ENCODE data around the gene WDR82.

The WDR82 gene

DNA sequence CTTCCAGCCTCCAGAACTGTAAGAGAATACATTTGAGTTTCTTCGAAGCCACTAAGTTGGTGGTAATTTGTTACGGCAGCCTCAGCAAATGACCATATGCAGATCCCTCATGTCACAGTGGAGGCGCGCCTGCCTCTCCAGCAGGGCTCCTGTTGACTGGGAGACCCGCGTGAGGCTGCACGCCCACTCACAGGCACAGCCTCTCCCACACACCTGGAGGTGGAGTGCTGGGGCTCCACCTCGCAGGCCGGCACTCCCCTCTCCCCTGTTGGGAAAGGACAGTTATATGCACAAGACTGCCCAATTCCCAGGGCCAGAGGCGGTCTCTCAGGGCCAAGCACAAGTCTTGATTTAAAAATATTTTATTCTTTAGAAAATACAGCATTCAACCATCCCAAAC, 50.2 kb downstream of the WDR82 start:
- Histone ChIP-seq H3K27me3 (ENCODE audit: low read depth, low read length) (no peaks in the 10 kb centered on the region), H3K9me3 (ENCODE audit: insufficient read depth, low read length) (no peaks in the 10 kb centered on the region), H3K4me1 (ENCODE audit: low read length) (peaks cover 25% of the 10 kb centered on the region), H3K4me3 (ENCODE audit: low read length) (no peak overlapping the region), H4K20me1 (ENCODE audit: insufficient read depth, low read length) (peaks cover 6% of the 10 kb centered on the region; the same call in 1 of the 2 replicates), H3K36me3 (replicated peaks; ENCODE audit: low read depth, low read length) (peaks cover 12% of the 10 kb centered on the region), H3K79me2 (ENCODE audit: low read length) (peaks cover 21% of the 10 kb centered on the region), H3K27ac (ENCODE audit: low read length) (no peak overlapping the region), H3K4me2 (ENCODE audit: low read length) (no peak overlapping the region), H2AFZ (ENCODE audit: low read depth, low read length) (no peak overlapping the region), H3K9ac (ENCODE audit: low read length) (no peak overlapping the region)
- TF ChIP-seq EZH2phosphoT487 (IDR thresholded peaks at IDR 0.05; ENCODE audit: low read depth), result no peak
- TF ChIP-seq, protein P1, sequence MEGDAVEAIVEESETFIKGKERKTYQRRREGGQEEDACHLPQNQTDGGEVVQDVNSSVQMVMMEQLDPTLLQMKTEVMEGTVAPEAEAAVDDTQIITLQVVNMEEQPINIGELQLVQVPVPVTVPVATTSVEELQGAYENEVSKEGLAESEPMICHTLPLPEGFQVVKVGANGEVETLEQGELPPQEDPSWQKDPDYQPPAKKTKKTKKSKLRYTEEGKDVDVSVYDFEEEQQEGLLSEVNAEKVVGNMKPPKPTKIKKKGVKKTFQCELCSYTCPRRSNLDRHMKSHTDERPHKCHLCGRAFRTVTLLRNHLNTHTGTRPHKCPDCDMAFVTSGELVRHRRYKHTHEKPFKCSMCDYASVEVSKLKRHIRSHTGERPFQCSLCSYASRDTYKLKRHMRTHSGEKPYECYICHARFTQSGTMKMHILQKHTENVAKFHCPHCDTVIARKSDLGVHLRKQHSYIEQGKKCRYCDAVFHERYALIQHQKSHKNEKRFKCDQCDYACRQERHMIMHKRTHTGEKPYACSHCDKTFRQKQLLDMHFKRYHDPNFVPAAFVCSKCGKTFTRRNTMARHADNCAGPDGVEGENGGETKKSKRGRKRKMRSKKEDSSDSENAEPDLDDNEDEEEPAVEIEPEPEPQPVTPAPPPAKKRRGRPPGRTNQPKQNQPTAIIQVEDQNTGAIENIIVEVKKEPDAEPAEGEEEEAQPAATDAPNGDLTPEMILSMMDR (IDR thresholded peaks at IDR 0.05; ENCODE audit: low read depth, low read length), result no peak

DNA sequence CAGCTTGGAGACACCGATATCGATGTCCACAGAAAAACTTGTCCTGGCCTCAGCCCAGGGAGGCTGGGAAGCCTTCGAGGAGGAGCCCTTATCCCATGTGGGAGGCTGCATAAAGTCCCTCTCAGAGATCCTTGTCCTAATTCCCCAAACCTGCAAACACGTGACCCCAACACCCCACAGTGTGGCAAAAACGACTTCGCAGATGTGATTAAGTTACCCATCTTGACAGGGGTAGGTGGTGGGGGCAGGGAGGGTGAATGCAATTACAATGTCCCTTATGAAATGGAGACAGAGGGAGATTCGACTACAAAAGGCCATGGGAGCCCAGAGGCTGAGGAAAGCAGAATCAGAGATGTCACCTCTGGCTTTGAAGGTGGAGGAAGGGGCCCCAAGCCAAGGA, 50.7 kb downstream of the WDR82 start:
- no peak overlapping the region for H3K4me2 ChIP-seq (ENCODE audit: low read length)
- peaks cover 17% of the 10 kb centered on the region for H3K36me3 ChIP-seq (replicated peaks; ENCODE audit: low read depth, low read length)
- no peak overlapping the region for H3K4me3 ChIP-seq (ENCODE audit: low read length)
- H3K9ac ChIP-seq (ENCODE audit: low read length), result no peak overlapping the region
- no peak overlapping the region for H2AFZ ChIP-seq (ENCODE audit: low read depth, low read length)
- H4K20me1 ChIP-seq (ENCODE audit: insufficient read depth, low read length), result peaks cover 6% of the 10 kb centered on the region; the same call in 1 of the 2 replicates
- no peak overlapping the region for H3K27ac ChIP-seq (ENCODE audit: low read length)
- H3K4me1 ChIP-seq (ENCODE audit: low read length), result peaks cover 25% of the 10 kb centered on the region
- H3K9me3 ChIP-seq (ENCODE audit: insufficient read depth, low read length), result no peaks in the 10 kb centered on the region
- TF ChIP-seq EZH2phosphoT487 (IDR thresholded peaks at IDR 0.05; ENCODE audit: low read depth), result no peak
- TF ChIP-seq, protein P1 (IDR thresholded peaks at IDR 0.05; ENCODE audit: low read depth, low read length), result no peak
- no peaks in the 10 kb centered on the region for H3K27me3 ChIP-seq (ENCODE audit: low read depth, low read length)
- peaks cover 26% of the 10 kb centered on the region for H3K79me2 ChIP-seq (ENCODE audit: low read length)

DNA sequence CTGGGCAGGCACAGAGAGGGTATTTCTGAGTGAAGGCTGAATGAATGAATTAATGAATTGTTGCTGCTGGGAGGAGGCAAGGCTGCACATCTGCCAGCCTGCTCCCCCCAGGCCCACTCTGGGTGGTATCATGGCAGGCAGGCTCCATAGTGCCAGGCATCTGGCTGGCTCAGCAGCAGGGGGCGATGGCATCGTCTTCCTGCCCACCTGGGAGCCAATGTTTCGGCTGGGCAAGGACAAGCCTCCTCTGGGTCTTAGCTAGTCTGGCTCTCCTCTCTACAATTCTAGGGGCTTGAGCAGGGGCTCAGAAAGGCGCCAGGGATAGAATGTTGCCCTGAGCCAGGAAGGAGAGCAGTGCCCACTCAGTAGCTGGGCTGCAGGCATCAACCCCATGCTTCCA, 51.3 kb downstream of the WDR82 start:
- Histone ChIP-seq H3K79me2 (ENCODE audit: low read length) (peaks cover 33% of the 10 kb centered on the region), H3K4me2 (ENCODE audit: low read length) (no peak overlapping the region), H3K4me3 (ENCODE audit: low read length) (no peak overlapping the region), H4K20me1 (ENCODE audit: insufficient read depth, low read length) (peaks cover 9% of the 10 kb centered on the region; the same call in 1 of the 2 replicates), H2AFZ (ENCODE audit: low read depth, low read length) (no peak overlapping the region), H3K9ac (ENCODE audit: low read length) (no peak overlapping the region), H3K9me3 (ENCODE audit: insufficient read depth, low read length) (no peaks in the 10 kb centered on the region), H3K4me1 (ENCODE audit: low read length) (peaks cover 25% of the 10 kb centered on the region), H3K36me3 (replicated peaks; ENCODE audit: low read depth, low read length) (peaks cover 18% of the 10 kb centered on the region), H3K27me3 (ENCODE audit: low read depth, low read length) (no peaks in the 10 kb centered on the region), H3K27ac (ENCODE audit: low read length) (no peak overlapping the region; the same call in 1 of the 2 replicates)
- TF ChIP-seq, protein P1 (IDR thresholded peaks at IDR 0.05; ENCODE audit: low read depth, low read length), result peak; percentile 25; the same call in 1 of the 2 replicates
- TF ChIP-seq EZH2phosphoT487 (IDR thresholded peaks at IDR 0.05; ENCODE audit: low read depth), result no peak

DNA sequence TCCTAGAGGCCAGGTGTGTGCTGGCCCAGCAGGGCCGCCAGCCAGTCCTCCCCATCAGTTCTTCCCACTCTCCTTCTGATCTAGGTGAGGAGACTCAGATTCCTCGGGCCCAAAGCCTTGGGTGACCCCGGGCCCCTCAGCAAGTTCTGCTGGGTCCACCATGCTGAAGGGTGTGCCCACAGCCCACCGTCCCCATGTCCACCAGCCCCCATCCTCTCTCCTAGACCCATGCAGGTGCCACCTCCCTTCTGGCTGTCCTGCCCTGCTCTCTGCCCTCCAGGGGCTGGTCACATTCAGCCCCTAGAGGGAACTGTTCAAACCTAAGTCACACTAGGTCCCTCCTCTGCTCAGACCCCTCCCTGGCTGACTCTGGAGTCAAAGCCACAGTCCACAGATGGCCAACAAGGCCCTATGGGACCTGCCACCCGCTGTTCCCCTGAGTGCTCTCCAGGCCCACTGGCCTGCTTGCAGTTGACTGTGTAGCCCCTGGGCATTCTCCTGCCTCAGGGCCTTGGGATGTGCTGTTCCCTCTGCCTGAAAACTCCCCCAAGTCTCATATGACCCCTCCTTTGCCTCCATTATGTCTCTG, 52.1 kb downstream of the WDR82 start:
- Histone ChIP-seq H3K4me3 (ENCODE audit: low read length) (peak overlapping the region; percentile 83), H3K9me3 (ENCODE audit: insufficient read depth, low read length) (no peaks in the 10 kb centered on the region), H3K4me2 (ENCODE audit: low read length) (peak overlapping the region; percentile 95), H4K20me1 (ENCODE audit: insufficient read depth, low read length) (peaks cover 17% of the 10 kb centered on the region), H3K9ac (ENCODE audit: low read length) (peak overlapping the region; percentile 77), H3K36me3 (replicated peaks; ENCODE audit: low read depth, low read length) (peaks cover 26% of the 10 kb centered on the region), H2AFZ (ENCODE audit: low read depth, low read length) (no peak overlapping the region), H3K79me2 (ENCODE audit: low read length) (peaks cover 41% of the 10 kb centered on the region), H3K27me3 (ENCODE audit: low read depth, low read length) (no peaks in the 10 kb centered on the region), H3K4me1 (ENCODE audit: low read length) (peaks cover 25% of the 10 kb centered on the region), H3K27ac (ENCODE audit: low read length) (peak overlapping the region; percentile 82)
- TF ChIP-seq EZH2phosphoT487 (IDR thresholded peaks at IDR 0.05; ENCODE audit: low read depth), result no peak
- TF ChIP-seq, protein P1 (IDR thresholded peaks at IDR 0.05; ENCODE audit: low read depth, low read length), result peak; percentile 25
